ENCODE measurements around the gene CUEDC1.
"Not testable (repeated sequence)": the region's sequence is repeated elsewhere in the genome, so short reads cannot be mapped to it uniquely, and the experiment has no call there.

CUEDC1 gene

GRCh38 chr17:57984936-57985674 is 29.9 kb upstream of the CUEDC1 start:
- DNase-seq: no peak

DNA sequence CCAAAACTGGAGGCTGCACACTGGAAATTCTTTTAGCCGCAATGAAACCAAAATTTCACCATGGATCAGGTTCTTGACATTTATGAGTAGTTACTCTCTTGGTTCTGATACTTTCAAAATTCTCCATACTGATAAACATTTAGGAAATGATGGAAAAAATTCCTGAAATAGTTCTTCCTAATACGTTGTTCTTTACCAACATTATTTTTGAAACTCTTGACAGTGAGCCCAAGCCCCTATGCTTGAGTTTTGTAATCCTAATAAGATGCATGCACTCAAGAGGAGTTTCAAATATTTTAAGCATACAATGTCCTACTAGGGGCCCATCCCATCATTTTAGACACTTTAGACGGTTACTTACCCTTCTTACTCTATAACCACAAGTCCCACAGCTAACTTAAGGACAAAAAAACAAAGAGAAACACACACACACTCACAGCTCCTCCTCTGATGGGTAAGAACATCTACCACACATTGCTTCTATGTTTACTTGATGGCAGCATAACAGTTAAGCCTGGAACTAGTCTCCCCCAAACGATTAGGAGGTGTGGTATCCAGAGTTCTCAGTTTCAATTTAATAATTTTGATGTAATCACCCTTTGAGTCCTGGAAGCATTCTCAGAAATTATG is 29.2 kb upstream of the CUEDC1 start:
- no peak for DNase-seq

DNA sequence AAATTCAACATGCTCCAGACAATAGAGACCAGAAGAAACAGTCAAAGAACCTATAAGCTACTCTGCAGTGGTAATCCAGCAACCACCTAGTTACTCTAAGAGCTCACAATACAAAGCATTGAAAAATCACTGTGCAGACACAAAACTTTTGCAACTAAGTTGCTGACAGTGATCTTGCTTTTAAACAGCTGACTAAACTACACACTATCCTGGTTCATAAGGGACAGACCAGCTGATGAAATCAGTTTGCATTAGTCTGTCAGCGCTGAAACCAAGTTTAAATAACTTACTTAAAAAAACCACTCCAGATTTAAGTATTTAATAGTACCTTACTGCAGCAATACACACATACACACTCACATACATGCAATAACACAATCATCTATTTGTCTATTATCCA is 28.2 kb upstream of the CUEDC1 start:
- DNase-seq: no peak

DNA sequence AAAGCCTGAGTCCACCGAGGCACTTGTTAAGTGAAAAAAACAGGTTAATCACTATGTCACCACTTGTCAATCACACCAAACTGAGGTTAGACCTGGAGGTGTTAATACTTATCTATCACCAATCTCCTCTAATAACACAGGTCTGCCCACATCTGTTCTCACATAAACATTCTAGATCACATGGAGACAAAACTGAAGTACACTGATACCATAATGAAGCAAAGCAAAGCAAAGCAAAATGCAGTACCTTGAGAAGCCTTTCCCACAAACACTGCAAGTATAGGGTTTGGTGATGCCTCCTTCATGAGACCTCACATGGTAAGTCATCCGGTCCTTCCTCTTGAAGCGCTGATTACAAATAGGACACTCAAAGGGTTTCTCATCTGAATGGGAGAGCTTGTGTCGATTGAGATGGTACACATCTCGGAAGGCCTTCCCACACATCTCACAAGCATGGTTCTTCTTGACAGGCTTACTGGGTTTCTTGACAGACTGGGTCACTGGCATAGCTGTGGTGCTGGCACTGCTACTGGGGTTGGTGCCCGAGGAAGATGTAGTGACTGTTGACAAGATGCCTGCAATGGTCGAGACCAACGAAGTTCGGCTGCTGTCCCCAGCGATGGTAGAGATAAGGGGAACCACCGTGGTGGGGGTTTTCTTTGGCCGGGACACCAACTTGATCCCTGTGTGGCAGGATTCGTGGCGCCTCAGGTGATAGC is 27.4 kb upstream of the CUEDC1 start:
- no peak for DNase-seq

DNA sequence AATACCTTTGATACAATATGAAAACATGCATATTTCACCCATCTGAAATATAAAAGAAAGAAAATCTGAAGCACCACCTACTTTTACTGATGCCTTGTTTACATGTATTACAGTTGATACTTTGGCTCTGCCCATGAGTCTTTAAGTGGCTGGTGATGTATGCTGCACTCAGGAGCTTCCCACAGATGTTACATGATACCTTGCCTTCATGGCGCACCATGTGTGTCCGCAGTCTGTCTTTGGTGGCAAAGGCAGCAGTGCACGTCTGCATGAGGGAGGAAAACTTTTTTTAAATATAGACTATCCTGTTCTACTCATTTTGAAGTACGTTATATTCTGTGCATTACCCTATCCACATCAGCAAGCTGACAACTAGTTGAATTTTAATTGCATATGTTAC is 25.3 kb upstream of the CUEDC1 start:
- no peak for DNase-seq

- DNase-seq: no peak
Observed at GRCh38 chr17:57979076-57979475, 23.9 kb upstream of the CUEDC1 start.

DNA sequence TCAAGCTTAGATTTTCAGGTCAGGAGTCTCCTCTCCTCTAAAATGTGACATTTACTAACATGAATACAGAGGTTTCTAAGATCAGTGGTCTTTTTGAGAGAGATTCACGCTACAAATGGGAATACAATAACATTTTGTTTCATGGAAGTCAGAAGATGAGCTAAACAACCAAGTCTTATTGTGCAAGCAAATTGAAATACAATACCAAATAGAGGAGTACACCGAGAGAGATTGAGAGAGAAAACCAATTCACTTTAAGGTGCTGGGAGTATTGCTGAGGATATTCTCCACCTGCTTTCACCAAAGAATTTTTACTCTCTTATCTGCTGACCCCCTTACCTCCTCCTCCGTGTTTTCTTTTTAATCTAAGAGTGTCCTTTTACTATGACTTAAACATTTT is 21.4 kb upstream of the CUEDC1 start:
- no peak for DNase-seq

- DNase-seq: no peak
Observed at GRCh38 chr17:57975044-57975443, 19.8 kb upstream of the CUEDC1 start.

DNA sequence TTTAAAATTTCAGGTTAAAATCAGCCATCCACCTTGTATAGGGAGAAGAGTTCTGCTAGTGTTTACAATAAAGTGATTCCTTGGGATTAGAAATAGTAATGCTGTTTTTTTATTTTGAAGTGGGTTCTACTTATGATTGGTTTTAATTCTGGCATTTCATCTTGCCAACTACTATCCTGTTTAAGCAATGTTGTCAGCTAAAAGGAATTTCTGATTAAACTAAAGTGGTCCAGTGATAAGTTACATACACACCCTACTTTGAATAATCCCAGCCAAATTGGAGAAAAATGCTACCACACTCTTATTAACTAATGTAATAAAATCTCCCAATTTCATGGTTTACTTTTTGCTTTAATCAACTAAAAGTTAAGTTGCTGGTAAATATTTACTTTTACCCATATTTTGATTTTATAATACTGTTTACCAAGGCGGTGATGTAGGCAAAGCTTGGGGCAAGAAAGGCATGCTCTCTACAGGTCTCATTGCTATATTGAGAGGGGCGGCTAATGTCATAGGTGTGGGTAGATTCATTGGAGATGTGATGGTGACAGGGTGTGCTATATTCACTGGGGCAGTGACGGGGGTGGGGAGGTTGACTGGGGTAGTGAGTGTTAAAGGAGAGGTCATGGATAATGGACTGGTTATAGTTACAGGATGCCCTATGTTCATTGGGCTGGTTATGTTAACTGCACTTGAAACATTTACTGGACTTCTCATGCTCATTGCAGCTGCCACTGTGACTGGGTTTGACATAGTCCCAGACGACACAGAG is 19.0 kb upstream of the CUEDC1 start:
- DNase-seq: not testable (repeated sequence)

- no peak for DNase-seq
Observed at GRCh38 chr17:57972151-57972550, 16.9 kb upstream of the CUEDC1 start.

- no peak for DNase-seq
Observed at GRCh38 chr17:57971572-57971971, 16.4 kb upstream of the CUEDC1 start.

- DNase-seq: no peak
Observed at GRCh38 chr17:57970710-57971109, 15.5 kb upstream of the CUEDC1 start.

DNA sequence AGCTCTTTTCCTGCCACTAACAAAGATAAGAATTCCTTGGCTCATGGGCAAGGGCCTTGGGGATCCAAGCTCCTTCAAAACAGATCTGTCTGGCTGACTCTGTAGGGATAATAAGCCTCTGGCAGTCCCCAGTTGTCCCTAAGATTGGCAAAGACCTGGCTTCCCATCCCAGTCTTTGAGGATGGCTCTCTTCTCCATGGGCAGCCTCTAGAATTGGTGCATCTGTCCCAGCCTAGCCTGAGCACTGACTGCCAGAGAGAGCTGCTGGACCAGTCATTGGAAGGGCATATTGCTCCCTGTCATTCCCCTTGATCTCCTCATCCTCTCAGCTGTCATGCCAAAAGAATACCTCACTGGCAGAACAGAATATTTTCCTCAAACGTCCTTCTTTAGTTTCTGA is 13.2 kb upstream of the CUEDC1 start:
- no peak for DNase-seq

DNA sequence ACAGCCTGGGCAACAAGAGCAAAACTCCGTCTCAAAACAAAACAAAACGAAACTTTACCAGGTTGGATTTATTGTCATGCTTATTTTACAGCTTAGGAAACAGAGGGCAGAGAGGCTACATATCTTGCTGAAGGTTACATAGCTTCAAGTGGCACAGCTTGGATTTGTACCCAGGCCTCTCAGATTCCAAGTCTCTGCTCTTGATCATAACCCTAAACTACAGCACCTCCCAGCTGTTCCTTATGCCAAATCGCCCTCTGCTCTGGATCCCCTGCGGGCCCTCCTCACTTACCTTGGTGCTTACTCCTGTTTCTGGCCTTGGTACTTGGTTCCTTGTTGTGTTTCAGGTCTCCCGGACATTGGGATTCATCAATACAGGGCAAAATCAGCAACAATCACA is 11.7 kb upstream of the CUEDC1 start:
- DNase-seq: no peak

GRCh38 chr17:57966246-57966645 is 11.0 kb upstream of the CUEDC1 start:
- DNase-seq: no peak

DNA sequence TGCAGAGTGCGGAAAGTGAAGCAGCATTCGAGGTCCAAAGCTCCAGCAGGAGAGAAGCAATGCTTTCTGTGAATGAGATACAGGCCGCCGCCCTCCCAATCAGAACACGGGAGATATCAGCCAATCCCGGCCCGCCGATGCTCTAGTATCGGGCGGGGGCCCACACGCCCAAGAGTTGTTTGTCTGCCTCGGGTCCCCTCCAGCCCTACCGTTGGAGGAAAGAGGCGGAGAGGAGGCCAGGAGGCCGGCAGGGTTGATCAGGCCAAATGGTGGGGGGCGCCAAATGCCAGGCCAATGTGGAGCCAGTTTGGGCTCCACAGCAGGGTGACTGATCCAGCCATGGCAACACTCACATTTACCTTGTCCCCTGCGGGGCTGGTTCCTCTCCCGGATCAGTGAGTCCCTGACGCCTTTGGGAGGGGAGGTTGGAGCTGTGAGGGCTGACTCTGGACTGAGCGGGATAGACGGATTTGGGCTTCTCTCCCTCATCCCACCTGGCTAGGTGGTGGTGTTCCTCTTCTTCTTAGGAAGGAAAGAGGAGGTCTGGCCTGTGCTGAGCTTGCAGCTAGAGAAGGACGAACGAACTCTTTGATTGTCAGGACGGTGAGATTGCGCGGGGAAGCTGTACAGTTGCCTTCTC is 10.4 kb upstream of the CUEDC1 start:
- DNase-seq: no peak

- no peak for DNase-seq
Observed at GRCh38 chr17:57963149-57963511, 7.9 kb upstream of the CUEDC1 start.

GRCh38 chr17:57962279-57963148 is 7.3 kb upstream of the CUEDC1 start:
- no peak for DNase-seq

DNA sequence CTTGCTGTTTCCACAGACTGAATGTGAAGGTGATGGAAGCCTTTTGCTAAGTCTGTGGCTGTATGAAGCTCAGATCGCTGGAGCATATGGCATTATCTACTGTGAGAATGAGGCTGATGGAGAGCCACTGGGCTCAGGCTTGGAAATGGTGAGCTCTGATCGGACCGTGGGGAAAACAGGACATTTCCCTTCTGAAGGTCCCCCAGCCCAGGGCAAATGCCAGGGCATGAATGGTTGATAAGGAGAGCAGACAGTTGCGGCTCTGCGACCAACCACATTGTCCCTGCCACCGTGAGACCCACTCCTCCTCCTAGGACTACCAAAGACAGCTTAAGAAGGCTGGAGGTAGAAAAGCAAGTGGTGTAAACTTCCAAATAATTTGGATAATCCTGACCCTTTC is 4.7 kb upstream of the CUEDC1 start:
- DNase-seq: no peak

GRCh38 chr17:57958391-57958790 is 3.2 kb upstream of the CUEDC1 start:
- not testable (repeated sequence) for DNase-seq

- DNase-seq: no peak
Observed at GRCh38 chr17:57957886-57958285, 2.7 kb upstream of the CUEDC1 start.

Measured in T-helper 9 cell (primary cell).